GM19324 (cell line): Measurements from ENCODE around the gene TMEM143.
A peak's percentile ranks its signal among the peaks of the same experiment; 100 is the strongest.
"Not testable (repeated sequence)": the region's sequence is repeated elsewhere in the genome, so short reads cannot be mapped to it uniquely, and the experiment has no call there.

ENCODE experiments used
- ATAC-seq: cut with Tn5 transposase; IDR thresholded peaks from one replicate; pipeline ENCODE4 v1.9.1; 2021; ENCODE audit warnings: mild to moderate bottlenecking, moderate library complexity; ENCODE audit not compliant: unreplicated experiment, low FRiP score

Gene TMEM143

GRCh38 chr19:48332662-48333466 is 30.9 kb downstream of the TMEM143 start:
- ATAC-seq: peak; percentile 59

DNA sequence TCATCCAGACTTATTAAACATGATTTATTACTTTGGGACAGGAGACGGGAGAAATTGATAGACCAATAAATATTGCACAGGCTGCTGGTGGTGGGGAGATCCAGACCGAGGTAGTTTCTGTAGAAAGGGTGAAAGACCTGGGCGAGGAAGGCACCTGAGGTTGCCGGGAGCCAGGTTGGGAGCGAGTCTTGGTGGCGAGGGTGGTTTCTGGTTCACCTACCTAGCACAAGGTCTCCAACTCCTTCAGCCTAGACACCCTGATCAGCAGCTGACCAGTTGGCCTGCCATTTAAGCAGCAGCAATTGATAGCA is 31.4 kb downstream of the TMEM143 start:
- ATAC-seq: no peak

GRCh38 chr19:48330012-48330681 is 33.6 kb downstream of the TMEM143 start:
- ATAC-seq: peak; percentile 25

DNA sequence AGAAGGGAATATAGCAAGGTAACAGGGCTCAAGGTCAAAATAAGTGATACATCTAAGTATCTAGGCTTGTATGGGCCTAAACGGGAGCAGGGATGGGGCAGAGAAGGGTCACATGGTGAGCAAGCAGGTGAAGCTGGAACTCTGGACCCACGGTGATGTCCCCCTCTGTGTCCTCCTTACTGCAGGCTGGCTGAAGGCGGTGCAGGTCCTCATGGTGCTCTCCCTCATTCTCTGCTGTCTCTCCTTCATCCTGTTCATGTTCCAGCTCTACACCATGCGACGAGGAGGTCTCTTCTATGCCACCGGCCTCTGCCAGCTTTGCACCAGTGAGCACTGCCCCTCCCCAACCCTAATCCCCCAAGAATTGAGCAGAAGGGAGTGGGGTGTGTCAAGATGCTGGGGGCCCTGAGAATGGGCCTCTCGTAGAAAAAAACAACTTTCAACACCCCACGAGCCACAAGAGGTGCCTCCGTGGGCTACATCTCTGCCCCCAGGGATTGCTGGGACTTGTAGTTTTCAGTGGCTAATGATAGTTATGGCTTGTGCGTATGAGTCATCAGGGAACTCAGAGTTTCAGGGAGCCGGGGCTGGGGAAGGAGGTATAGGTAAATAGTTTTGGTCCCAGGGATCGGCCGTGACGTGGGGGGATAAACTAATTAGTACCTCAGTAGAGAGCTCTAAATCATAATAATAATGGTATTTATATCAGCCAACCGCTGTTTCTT is 34.4 kb downstream of the TMEM143 start:
- ATAC-seq: no peak

- ATAC-seq: no peak
Observed at GRCh38 chr19:48325265-48325910, 38.4 kb downstream of the TMEM143 start, which contains the start of gene EMP3. Gene EMP3, plus strand, starts transcription at chr19:48325552. Its CDS starts 1,293 bp downstream, at chr19:48326845.

- ATAC-seq: peak; percentile 78
Observed at GRCh38 chr19:48321622-48322591, 41.8 kb downstream of the TMEM143 start.

DNA sequence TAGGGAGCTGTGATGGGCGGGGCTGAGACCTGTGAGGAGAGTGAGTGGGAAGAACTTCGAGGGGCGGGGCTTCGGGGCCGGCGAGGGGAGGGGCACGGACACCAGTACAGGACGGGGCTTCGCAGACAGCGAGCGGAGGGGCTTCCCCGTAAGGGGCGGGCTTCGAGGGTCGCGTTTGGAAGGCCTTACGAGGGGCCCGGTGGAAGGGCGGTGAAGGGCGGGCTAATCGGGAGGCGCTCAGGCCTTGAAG is 42.4 kb downstream of the TMEM143 start:
- ATAC-seq: peak; percentile 31

DNA sequence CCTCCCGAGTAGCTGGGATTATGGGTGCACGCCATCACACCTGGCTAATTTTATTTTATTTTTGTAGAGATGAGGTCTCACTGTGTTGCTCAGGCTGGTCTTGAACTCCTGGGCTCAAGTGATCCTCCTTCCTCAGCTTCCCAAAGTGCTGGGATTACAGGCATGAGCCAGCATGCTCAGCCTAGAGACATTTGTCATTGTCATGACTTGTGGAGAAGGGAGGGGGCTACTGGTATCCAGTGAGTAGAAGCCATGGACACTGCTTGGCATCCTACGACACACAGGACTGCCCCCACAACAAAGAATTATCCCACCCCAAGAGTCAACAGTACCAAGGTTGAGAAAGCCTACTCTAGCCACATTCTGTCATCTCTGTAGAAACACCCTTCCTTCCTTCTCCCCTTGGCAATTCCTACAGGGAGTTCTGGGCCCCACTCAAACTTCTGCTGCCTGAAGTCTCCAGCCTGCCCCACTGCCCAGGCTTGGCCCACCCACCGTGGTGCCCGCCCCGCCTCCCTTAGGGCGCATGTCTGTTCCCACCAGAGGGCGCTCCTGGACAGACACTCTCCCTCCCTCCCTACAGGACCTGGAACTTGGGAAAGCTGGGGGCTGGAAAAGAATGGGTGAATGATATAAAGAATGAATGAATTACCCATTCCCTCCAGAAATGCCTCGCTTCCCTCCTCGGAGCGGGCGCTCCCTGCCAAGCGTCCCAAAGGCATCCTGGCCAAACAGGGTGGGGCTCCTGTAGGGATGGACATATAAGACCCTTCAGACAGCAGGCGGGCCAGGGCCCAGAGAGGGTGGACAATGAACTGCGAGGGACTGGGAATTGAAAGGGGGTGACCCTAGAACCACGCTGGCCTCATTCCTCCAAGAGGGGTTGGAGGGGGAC is 43.8 kb downstream of the TMEM143 start:
- ATAC-seq: no peak

DNA sequence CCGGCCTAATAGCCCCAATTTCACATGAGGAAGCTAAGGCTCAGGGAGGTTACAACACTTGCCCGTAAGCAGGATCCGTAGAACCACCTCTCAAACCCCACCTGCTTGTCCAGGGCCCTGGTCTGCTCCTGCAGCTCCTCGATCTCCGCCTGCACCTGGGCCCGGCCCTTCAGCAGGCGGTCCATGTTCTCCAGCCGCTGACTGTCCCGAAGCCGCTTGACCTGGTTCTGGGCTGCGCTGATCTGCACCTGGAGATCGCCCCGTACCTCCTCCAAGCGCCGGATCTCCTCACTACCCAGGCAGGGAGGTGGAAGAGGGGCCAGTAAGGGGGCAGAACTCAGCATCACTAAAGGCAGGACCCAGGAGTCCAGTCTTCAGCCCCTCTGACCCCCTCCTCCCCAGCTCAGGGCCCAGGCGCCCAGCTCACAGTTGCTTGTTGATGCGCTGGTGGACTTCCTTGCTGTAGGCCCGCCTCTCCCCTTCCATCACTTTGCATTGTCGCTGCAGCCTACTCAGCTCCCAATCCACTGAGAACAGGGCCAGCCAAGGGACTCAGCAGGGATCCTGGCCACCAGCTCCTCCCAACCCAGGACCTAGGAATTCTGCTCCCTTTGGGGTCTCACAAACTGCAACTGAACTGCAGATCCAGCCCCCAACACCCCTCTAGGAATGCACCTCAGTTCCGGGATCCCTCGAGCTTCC is 45.3 kb downstream of the TMEM143 start:
- no peak for ATAC-seq

GRCh38 chr19:48317708-48317960 is 46.1 kb downstream of the TMEM143 start:
- ATAC-seq: not testable (repeated sequence)

GRCh38 chr19:48315712-48316111 is 48.0 kb downstream of the TMEM143 start:
- no peak for ATAC-seq

DNA sequence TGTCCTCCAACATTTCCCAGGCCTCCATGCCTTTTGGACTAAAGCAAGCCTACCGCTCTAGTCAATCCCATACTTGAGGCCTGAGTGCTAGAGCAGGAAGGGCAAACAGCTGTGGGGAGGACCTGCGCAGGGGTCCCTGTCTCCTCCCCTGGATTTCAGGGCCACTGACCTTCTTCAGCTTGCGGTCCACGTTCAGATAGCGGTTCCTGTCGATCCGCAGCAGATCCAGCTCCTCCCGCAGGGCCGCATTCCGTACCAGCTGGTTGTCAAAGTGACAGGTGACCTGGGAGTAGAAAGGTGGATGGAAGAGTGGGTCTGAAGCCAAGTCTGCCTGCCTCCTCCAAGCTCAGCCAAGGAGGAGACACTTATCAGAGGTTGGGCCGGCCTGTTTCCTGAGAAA is 52.4 kb downstream of the TMEM143 start:
- ATAC-seq: no peak

- ATAC-seq: no peak
Observed at GRCh38 chr19:48310227-48310626, 53.5 kb downstream of the TMEM143 start.

DNA sequence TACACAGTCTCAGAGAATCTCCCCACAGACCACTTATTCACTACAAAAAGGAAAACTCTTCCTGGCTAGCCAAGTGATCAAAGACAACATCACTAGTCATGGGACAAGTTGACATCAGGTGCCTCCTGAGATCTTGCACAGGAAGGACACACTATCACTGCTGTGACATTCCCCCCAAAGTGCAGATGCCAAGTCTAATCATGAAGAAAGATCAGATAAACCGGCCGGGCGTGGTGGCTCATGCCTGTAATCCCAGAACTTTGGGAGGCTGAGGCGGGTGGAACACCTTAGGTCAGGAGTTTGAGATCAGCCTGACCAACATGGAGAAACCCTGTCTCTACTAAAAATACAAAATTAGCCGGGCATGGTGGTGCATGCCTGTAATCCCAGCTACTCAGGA is 54.0 kb downstream of the TMEM143 start:
- not testable (repeated sequence) for ATAC-seq

DNA sequence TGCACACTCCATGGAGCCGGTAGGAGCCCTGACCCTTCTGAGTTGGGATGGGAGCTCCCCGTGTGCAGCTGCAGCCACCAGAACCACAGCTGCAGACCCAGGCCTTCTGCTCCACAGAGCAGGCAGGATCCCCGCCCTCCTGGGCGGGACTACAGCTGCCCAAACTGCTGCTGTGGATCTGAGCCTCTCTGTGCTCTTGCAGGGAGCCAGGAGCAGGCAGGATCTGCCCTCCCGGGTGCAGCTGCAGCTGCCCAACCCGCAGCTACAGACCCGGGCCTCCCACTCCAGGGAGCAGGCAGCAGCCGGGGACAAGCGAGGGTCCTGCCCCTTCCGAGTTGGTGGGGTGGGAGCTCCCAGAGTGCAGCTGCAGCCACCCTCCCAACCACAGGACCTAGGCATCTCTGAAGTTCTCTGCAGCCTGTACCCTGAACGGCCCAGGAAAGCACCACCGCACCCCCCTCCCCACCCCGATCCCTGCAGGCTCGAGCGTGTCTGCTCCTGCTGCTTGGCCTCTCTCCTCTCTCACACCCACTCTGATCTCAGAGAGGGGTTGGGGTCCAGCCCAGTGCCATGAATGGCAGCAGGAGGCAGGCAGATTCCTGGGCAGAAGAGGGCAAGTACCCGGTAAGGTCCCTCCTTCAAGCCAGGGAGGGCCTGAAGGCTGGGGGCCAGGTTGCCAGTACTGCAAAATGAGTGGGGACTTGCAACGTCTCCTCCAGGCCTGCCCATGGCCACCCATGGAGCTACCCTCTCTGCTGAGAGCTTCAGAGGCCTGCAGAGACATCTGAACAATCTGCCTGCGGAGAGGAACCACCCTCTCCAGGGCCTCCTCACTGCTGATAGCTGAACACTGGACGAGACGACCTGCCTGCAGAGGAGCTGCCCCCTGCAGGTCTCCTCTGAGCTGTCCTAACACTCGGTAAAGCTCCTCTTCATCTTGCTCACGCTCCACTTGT is 54.8 kb downstream of the TMEM143 start:
- no peak for ATAC-seq

DNA sequence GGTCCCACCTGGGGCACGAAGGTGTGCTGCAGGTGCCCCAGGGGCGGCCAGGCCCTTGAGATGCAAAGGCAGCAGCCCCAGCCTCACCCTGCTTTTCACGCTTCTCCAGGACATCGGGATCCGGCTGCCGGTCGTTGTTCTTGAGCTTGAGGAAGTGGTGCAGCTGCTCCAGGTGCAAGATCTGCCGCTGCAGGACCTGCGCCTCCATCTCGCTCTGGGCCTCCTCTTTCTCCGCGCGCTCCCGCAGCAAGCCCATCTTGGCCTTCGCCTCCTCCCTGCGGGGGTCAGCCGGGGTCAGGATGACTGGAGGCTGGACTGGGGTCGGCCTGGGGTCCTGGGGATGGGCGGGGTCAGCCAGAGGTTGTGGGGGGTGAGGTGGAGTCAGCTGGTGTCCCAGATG is 59.9 kb downstream of the TMEM143 start:
- ATAC-seq: no peak

DNA sequence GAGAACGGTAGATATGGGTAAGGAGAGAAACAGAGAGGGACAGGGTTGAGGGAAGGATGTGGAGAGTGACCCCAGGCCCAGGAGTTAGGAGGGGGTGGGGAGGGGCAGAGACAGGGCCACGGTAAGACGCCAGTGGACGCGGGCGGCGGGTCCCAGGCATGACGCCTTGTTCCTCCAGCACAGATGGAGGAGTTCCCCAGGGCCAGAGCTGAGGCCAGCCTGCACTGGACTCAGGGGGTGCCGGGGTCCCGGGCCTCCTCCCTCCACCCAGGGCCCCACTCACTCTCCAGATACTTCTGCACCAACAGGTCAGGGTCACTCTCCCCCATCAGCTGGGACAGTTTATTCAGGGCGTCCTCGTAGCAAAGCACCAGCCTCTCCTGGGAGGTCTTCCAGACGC is 60.4 kb downstream of the TMEM143 start:
- ATAC-seq: no peak

- ATAC-seq: no peak
Observed at GRCh38 chr19:48302600-48302959, 61.2 kb downstream of the TMEM143 start.
